OCI-LY3 (cell line): ENCODE results near the gene CDK15.

Experiments
- CTCF ChIP-seq: fragments of 200-600, 300-600 bp; sonication (generic); IDR thresholded peaks from 2 replicates; pipeline ENCODE4 v1.5.1; 2014; ENCODE audit warnings: antibody characterized with exemption, low read length, low read depth
- EZH2phosphoT487 ChIP-seq: fragments of 200-600 bp; shearing (Covaris generic); IDR thresholded peaks from 2 replicates; pipeline ENCODE4 v1.6.1; 2018; ENCODE audit warnings: antibody characterized with exemption, mixed run types, low read depth

- TF ChIP-seq CTCF (no peak), EZH2phosphoT487 (no peak)
Observed at GRCh38 chr2:201888426-201888800, 82.1 kb downstream of the CDK15 start.
